A549 (cell line): ENCODE results near the gene UBASH3B. TPM values are rescaled to one million over a fixed set of nuclear protein-coding genes. Genes with fewer than 3 reads are reported as not detected.
A peak's percentile ranks its signal among the peaks of the same experiment; 100 is the strongest.

Experiments used
- ATAC-seq, 2 experiments: fragments of 200-7000 bp in 1 of 2; fragments of >200 bp in 1 of 2; cut with Nextera tagmentation in 1 of 2; cut with Tn5 transposase in 1 of 2; 3 replicates each; pipeline versions ENCODE4 v1.8.0 to v1.9.1; 2018 to 2020; ENCODE audit warnings: mild to moderate bottlenecking in 1 of 2, moderate library complexity in 1 of 2
- CTCF ChIA-PET: fragments of 300-600 bp; sonication (Branson Sonifier 250); formaldehyde crosslinking; extraction: SDS; loops from one replicate; lab custom pipeline; 2021; ENCODE audit warnings: antibody characterized with exemption, inconsistent platforms; lab: Yijun Ruan, JAX
- POLR2A ChIA-PET: fragments of 350-600 bp; formaldehyde crosslinking; extraction: SDS; loops from one replicate; lab custom pipeline; 2021; ENCODE audit warnings: antibody characterized with exemption, inconsistent platforms; lab: Yijun Ruan, JAX
- DNase-seq, 2 experiments: peaks; one replicate each; pipeline versions ENCODE4 v3.0.0 to v3.0.0-alpha.2; 2011 to 2016; ENCODE audit warnings: low read depth in 1 of 2, low spot score in 1 of 2
- FAIRE-seq: peaks from 2 replicates; lab custom pipeline; 2011; peaks lifted over from hg19 to GRCh38; lab: Jason Lieb, UNC
- H3K27ac ChIP-seq, 2 experiments: fragments of >200 bp; sonication (Bioruptor Twin); formaldehyde crosslinking; 3 replicates each; pipeline ENCODE4 v1.5.1; 2016 to 2017
- H3K4me1 ChIP-seq: fragments of >200 bp; sonication (Bioruptor Twin); formaldehyde crosslinking; 3 replicates; pipeline ENCODE4 v1.6.1; 2016
- H3K4me2 ChIP-seq: fragments of >200 bp; sonication (Bioruptor Twin); formaldehyde crosslinking; 3 replicates; pipeline ENCODE4 v1.6.1; 2016
- H3K4me3 ChIP-seq: fragments of >200 bp; sonication (Bioruptor Twin); formaldehyde crosslinking; 3 replicates; pipeline ENCODE4 v1.5.1; 2016
- H3K9me3 ChIP-seq: fragments of >200 bp; sonication (Bioruptor Twin); formaldehyde crosslinking; 3 replicates; pipeline ENCODE4 v1.6.1; 2016
- CHD4 ChIP-seq: fragments of 200-600 bp; sonication (generic); IDR thresholded peaks from 2 replicates; pipeline ENCODE4 v1.6.1; 2016; ENCODE audit warnings: antibody characterized with exemption, mild to moderate bottlenecking, borderline replicate concordance
- EHF ChIP-seq: fragments of 250-450 bp; sonication (Bioruptor Pico); IDR thresholded peaks from 2 replicates; pipeline ENCODE4 v1.5.0; 2020; ENCODE audit warnings: mild to moderate bottlenecking
- EHMT2 ChIP-seq: fragments of 200-600 bp; sonication (generic); IDR thresholded peaks from 2 replicates; pipeline ENCODE4 v1.6.1; 2016; ENCODE audit warnings: antibody characterized with exemption, low read depth, mild to moderate bottlenecking, moderate library complexity
- FOSB ChIP-seq: fragments of 250-450 bp; sonication (Bioruptor Pico); IDR thresholded peaks from 2 replicates; pipeline ENCODE4 v1.5.0; 2020; ENCODE audit warnings: mild to moderate bottlenecking, moderate library complexity
- FOXS1 ChIP-seq: fragments of 250-450 bp; sonication (Bioruptor Pico); IDR thresholded peaks from 2 replicates; pipeline ENCODE4 v1.5.0; 2020; ENCODE audit warnings: mild to moderate bottlenecking, moderate library complexity
- GATA3 ChIP-seq: IDR thresholded peaks from 2 replicates; pipeline ENCODE4 v1.6.1; 2012; ENCODE audit warnings: borderline replicate concordance
- HDAC2 ChIP-seq: fragments of 200-600 bp; sonication (generic); IDR thresholded peaks from 2 replicates; pipeline ENCODE4 v1.6.1; 2016
- HEYL ChIP-seq: fragments of 250-450 bp; sonication (Bioruptor Pico); IDR thresholded peaks from 2 replicates; pipeline ENCODE4 v1.8.0; 2021; ENCODE audit warnings: mild to moderate bottlenecking, moderate library complexity
- HOXA7 ChIP-seq: fragments of 250-450 bp; sonication (Bioruptor Pico); IDR thresholded peaks from 2 replicates; pipeline ENCODE4 v1.5.0; 2020; ENCODE audit warnings: mild to moderate bottlenecking, moderate library complexity
- JUN ChIP-seq, 2 experiments: fragments of >200 bp; sonication (Bioruptor Twin); formaldehyde crosslinking; IDR thresholded peaks; 2 replicates in 1 of 2; 3 replicates in 1 of 2; pipeline ENCODE4 v1.6.1; 2016 to 2017
- KDM1A ChIP-seq: fragments of 200-600 bp; sonication (generic); IDR thresholded peaks from 2 replicates; pipeline ENCODE4 v1.6.1; 2016; ENCODE audit warnings: low read depth, mild to moderate bottlenecking
- MAFK ChIP-seq: fragments of 450-650 bp; IDR thresholded peaks from 2 replicates; pipeline ENCODE4 v1.6.1; 2014; ENCODE audit not compliant: partially characterized antibody
- MAZ ChIP-seq: fragments of 150-350 bp; IDR thresholded peaks from 2 replicates; pipeline ENCODE4 v1.6.1; 2014; ENCODE audit warnings: antibody characterized with exemption, low read depth, low read length, borderline replicate concordance
- MYC ChIP-seq: IDR thresholded peaks from 2 replicates; pipeline ENCODE4 v1.6.1; 2012; ENCODE audit warnings: mild to moderate bottlenecking, inconsistent platforms, low read length, improper control_type of control experiment, borderline replicate concordance
- NFE2L2 ChIP-seq: fragments of 150-350 bp; conservative IDR thresholded peaks from 2 replicates; pipeline ENCODE4 v1.6.1; 2014; ENCODE audit warnings: low read length
- NPAS2 ChIP-seq: fragments of 250-450 bp; sonication (Bioruptor Pico); IDR thresholded peaks from 2 replicates; pipeline ENCODE4 v1.8.0; 2022; ENCODE audit warnings: mild to moderate bottlenecking, moderate library complexity, borderline replicate concordance
- NR3C1 ChIP-seq: fragments of >200 bp; sonication (Bioruptor Twin); formaldehyde crosslinking; IDR thresholded peaks from 3 replicates; pipeline ENCODE4 v1.6.1; 2017
- PHF8 ChIP-seq: fragments of 200-600 bp; sonication (generic); IDR thresholded peaks from 2 replicates; pipeline ENCODE4 v1.6.1; 2016; ENCODE audit warnings: low read depth, mild to moderate bottlenecking, antibody characterized with exemption, moderate library complexity, borderline replicate concordance
- POLR2A ChIP-seq: IDR thresholded peaks from 2 replicates; pipeline ENCODE4 v1.6.1; 2012; ENCODE audit warnings: mild to moderate bottlenecking, low read length
- RARB ChIP-seq: fragments of 250-450 bp; sonication (Bioruptor Pico); IDR thresholded peaks from 2 replicates; pipeline ENCODE4 v1.8.0; 2021; ENCODE audit warnings: mild to moderate bottlenecking, moderate library complexity
- RCOR1 ChIP-seq: fragments of 150-350 bp; IDR thresholded peaks from 2 replicates; pipeline ENCODE4 v1.6.1; 2014; ENCODE audit warnings: antibody characterized with exemption, low read length, low read depth
- RFX5 ChIP-seq: fragments of 450-650 bp; IDR thresholded peaks from 2 replicates; pipeline ENCODE4 v1.7.1; 2014; ENCODE audit warnings: antibody characterized with exemption, mild to moderate bottlenecking, moderate library complexity
- SMC3 ChIP-seq: fragments of >200 bp; sonication (Bioruptor Twin); formaldehyde crosslinking; IDR thresholded peaks from 3 replicates; pipeline ENCODE4 v1.6.1; 2018; ENCODE audit warnings: inconsistent platforms
- TP53 ChIP-seq: fragments of 250-450 bp; sonication (Bioruptor Pico); IDR thresholded peaks from 2 replicates; pipeline ENCODE4 v1.5.0; 2021; ENCODE audit warnings: mild to moderate bottlenecking, moderate library complexity
- ZC3H11A ChIP-seq: fragments of 450-650 bp; IDR thresholded peaks from 2 replicates; pipeline ENCODE4 v1.6.1; 2014; ENCODE audit warnings: antibody characterized with exemption, mild to moderate bottlenecking
- ZSCAN20 ChIP-seq: fragments of 250-450 bp; sonication (Bioruptor Pico); IDR thresholded peaks from 2 replicates; pipeline ENCODE4 v1.8.0; 2022; ENCODE audit warnings: mild to moderate bottlenecking, moderate library complexity
- WGBS: methylation state at CpG from one replicate; pipeline ENCODE4 v1.1.6; 2017; ENCODE audit errors: missing lambda C conversion rate; 5-methylcytosine and 5-hydroxymethylcytosine counted together
- polyA plus RNA-seq, 4 experiments: library from polyadenylated mRNA; depleted of rRNA in 3 of 4; stranded (reverse); fragments of >200 nt; fragmentation: RNase III in 1 of 4; extraction: RNeasy Plus Mini Kit Qiagen cat#74134 plus additional on column Dnase treatment in 1 of 4; gene quantifications; 2 replicates in 3 of 4; 3 replicates in 1 of 4; pipeline ENCODE4 v1.2.3, GENCODE V29; 2011 to 2017
- TF ChIP-seq, protein P1 (sequence below): fragments of >200 bp; sonication (Bioruptor Twin); formaldehyde crosslinking; IDR thresholded peaks from 3 replicates; pipeline ENCODE4 v1.6.1; 2016
- TF ChIP-seq, protein P2 (sequence below): fragments of 250-450 bp; sonication (Bioruptor Pico); IDR thresholded peaks from 2 replicates; pipeline ENCODE4 v1.5.0; 2021; ENCODE audit warnings: mild to moderate bottlenecking, moderate library complexity, borderline replicate concordance
- TF ChIP-seq, protein P3 (sequence below): fragments of 450-650 bp; IDR thresholded peaks from 2 replicates; pipeline ENCODE4 v1.6.1; 2014; ENCODE audit warnings: antibody characterized with exemption
- TF ChIP-seq, protein P4 (sequence below): fragments of >200 bp; sonication (Bioruptor Twin); formaldehyde crosslinking; IDR thresholded peaks from 3 replicates; pipeline ENCODE4 v1.5.1; 2016

UBASH3B gene
- polyA plus RNA-seq, 2 of the 4 experiments (the other 2 are of a cell fraction): 33.4 to 43.0 TPM

DNA sequence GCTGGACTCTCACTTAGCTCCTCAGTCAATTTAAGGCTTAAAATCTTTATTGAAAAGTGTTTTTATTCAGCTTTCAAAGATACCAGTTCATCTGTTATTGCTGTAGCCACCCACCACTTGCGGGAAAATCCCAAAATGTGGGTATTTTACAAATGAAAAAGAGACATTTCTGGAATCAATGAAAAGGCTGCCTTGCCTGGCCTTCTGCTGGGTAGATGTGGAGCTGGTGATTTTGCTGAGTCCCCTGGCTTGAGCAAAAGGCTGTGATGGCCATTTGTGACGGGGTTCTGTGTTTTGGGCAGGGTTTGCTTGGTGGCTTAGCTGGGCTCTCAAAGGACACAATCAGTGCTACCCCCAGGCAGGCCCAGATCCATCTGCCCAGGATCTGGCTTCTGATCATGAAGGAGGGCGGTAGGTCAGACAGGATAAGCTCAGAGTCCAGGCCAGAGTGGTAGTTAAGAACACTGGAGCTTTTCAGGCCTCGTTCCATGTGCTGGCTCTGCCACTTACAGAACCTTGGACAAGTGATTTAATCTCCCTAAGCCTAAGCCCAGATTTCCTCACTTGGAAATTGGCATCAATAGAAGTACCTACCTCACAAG lies 36.1 kb downstream of the UBASH3B start:
- TF ChIP-seq EHMT2: no peak
- no peak for TF ChIP-seq KDM1A
- TF ChIP-seq RFX5: no peak
- no peak for TF ChIP-seq HEYL (CRISPR knock-in tag)
- no peak for TF ChIP-seq CHD4
- TF ChIP-seq POLR2A: no peak
- TF ChIP-seq FOSB (CRISPR knock-in tag): no peak
- TF ChIP-seq ZSCAN20 (CRISPR knock-in tag): no peak
- TF ChIP-seq, protein P1, sequence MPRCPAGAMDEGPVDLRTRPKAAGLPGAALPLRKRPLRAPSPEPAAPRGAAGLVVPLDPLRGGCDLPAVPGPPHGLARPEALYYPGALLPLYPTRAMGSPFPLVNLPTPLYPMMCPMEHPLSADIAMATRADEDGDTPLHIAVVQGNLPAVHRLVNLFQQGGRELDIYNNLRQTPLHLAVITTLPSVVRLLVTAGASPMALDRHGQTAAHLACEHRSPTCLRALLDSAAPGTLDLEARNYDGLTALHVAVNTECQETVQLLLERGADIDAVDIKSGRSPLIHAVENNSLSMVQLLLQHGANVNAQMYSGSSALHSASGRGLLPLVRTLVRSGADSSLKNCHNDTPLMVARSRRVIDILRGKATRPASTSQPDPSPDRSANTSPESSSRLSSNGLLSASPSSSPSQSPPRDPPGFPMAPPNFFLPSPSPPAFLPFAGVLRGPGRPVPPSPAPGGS: no peak
- no peak for TF ChIP-seq NPAS2 (CRISPR knock-in tag)
- TF ChIP-seq FOXS1 (CRISPR knock-in tag): no peak
- TF ChIP-seq GATA3: no peak
- TF ChIP-seq NFE2L2: no peak
- no peak for TF ChIP-seq RCOR1
- TF ChIP-seq MAFK: no peak
- TF ChIP-seq MAZ: no peak
- TF ChIP-seq TP53 (CRISPR knock-in tag): no peak
- no peak for TF ChIP-seq MYC
- TF ChIP-seq RARB (CRISPR knock-in tag): no peak
- TF ChIP-seq, all 56 proteins: peak for 0
- DNase-seq: no peak
- no peak overlapping the region for H3K4me2 ChIP-seq
- CTCF ChIA-PET: interaction anchor here (0.9 to 1.5 kb wide), 5 partner anchors 22 to 162 kb away, joined by 3 to 5 read pairs (median 4); no protein-coding TSS in a partner anchor
- peak overlapping the region in 1 of 2 experiments; percentile 57; a peak in 3 of 6 replicates for H3K27ac ChIP-seq
- 97% methylated on average over 4 of the region's 4 CpGs for WGBS
- H3K9me3 ChIP-seq: no peaks in the 10 kb centered on the region
- H3K4me3 ChIP-seq: no peak overlapping the region
- POLR2A ChIA-PET: interaction anchor here (0.9 kb wide), 1 partner anchor 36 kb away, joined by 3 read pairs; no protein-coding TSS in a partner anchor
- FAIRE-seq: no peak
- H3K4me1 ChIP-seq: peaks cover 39% of the 10 kb centered on the region; the same call in 2 of the 3 replicates
- no peak for ATAC-seq

DNA sequence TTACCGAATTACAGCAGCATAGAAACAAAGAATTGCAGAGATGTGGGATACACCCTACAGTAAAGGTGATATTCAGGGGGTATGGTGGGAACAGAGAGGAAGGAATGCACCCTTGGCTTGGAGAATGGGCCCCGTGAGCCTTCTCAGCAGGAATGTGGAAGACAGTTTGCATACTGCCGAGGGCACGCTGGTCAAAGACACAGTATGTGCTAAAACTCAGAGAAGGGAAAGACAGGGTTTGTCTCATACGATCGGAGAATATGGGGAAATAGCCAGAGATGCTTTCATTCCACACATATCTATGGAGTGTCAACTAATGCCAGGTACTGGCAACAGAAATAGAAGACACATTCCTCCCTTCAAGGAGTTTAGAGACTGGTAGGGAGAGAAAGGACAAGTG lies 36.9 kb downstream of the UBASH3B start:
- Histone ChIP-seq H3K27ac (no peak overlapping the region), H3K4me2 (no peak overlapping the region), H3K4me3 (no peak overlapping the region), H3K9me3 (no peaks in the 10 kb centered on the region), H3K4me1 (peaks cover 42% of the 10 kb centered on the region)
- 74% methylated on average over 6 of the region's 6 CpGs for WGBS
- DNase-seq (no peak), FAIRE-seq (no peak), ATAC-seq (no peak)
- POLR2A ChIA-PET: no interaction called here
- CTCF ChIA-PET: interaction anchor here (1.2 kb wide), 1 partner anchor 161 kb away, joined by 3 read pairs; no protein-coding TSS in a partner anchor
- TF ChIP-seq, protein P2, sequence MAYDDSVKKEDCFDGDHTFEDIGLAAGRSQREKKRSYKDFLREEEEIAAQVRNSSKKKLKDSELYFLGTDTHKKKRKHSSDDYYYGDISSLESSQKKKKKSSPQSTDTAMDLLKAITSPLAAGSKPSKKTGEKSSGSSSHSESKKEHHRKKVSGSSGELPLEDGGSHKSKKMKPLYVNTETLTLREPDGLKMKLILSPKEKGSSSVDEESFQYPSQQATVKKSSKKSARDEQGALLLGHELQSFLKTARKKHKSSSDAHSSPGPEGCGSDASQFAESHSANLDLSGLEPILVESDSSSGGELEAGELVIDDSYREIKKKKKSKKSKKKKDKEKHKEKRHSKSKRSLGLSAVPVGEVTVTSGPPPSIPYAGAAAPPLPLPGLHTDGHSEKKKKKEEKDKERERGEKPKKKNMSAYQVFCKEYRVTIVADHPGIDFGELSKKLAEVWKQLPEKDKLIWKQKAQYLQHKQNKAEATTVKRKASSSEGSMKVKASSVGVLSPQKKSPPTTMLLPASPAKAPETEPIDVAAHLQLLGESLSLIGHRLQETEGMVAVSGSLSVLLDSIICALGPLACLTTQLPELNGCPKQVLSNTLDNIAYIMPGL: no peak
- TF ChIP-seq, protein P3, sequence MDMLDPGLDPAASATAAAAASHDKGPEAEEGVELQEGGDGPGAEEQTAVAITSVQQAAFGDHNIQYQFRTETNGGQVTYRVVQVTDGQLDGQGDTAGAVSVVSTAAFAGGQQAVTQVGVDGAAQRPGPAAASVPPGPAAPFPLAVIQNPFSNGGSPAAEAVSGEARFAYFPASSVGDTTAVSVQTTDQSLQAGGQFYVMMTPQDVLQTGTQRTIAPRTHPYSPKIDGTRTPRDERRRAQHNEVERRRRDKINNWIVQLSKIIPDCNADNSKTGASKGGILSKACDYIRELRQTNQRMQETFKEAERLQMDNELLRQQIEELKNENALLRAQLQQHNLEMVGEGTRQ: no peak
- TF ChIP-seq EHF (no peak), HDAC2 (no peak), PHF8 (no peak), ZC3H11A (no peak), NPAS2 (CRISPR knock-in tag) (no peak), JUN (IDR thresholded peaks at IDR 0.05) (no peak), FOXS1 (CRISPR knock-in tag) (no peak), SMC3 (no peak), RCOR1 (no peak), NR3C1 (no peak), HOXA7 (CRISPR knock-in tag) (no peak)
- TF ChIP-seq, protein P4, sequence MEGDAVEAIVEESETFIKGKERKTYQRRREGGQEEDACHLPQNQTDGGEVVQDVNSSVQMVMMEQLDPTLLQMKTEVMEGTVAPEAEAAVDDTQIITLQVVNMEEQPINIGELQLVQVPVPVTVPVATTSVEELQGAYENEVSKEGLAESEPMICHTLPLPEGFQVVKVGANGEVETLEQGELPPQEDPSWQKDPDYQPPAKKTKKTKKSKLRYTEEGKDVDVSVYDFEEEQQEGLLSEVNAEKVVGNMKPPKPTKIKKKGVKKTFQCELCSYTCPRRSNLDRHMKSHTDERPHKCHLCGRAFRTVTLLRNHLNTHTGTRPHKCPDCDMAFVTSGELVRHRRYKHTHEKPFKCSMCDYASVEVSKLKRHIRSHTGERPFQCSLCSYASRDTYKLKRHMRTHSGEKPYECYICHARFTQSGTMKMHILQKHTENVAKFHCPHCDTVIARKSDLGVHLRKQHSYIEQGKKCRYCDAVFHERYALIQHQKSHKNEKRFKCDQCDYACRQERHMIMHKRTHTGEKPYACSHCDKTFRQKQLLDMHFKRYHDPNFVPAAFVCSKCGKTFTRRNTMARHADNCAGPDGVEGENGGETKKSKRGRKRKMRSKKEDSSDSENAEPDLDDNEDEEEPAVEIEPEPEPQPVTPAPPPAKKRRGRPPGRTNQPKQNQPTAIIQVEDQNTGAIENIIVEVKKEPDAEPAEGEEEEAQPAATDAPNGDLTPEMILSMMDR: no peak
- TF ChIP-seq, protein P1: no peak
